ENCODE results near the gene RHOBTB1. TPM values are rescaled to one million over a fixed set of nuclear protein-coding genes. Genes with fewer than 3 reads are reported as not detected.

Gene RHOBTB1
- total and polyA plus RNA-seq, 2 experiments from 2014 or later, result 4.6 to 13.2 TPM

DNA sequence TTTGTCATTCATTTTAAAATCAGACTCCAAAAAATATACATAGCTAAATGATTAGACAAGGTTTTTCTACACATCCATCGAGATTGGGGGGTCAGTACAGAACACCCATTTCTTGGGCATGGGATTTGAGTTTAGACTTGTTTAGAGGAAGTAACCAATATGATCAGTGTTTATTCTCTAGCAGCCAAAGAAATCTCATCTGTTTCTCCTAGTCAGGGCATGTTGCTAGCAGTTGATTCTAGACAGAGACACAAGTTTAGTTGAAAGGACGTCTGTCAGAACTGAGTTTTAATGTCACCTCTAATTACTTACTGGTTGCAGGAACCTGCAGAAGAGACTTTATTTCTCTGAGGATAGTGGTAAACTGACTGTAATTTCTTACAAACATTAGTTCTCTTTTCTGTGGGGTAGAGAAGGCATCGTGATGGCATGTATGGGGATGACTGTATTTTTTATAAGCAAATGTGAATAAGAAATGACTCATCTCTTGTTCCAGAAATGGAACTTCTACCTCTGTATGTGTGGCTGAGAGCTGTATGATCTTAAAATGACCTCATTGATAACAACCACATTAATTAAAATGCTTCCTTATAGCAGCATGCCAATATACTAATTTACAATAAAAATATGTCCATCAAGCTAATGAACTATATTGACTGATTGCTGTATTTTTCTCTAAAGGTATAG is 30.6 kb upstream of the RHOBTB1 start:
- no peaks in the 10 kb centered on the region for H3K9me2 ChIP-seq (ENCODE audit: insufficient read depth)
- no peak overlapping the region for H3K27ac ChIP-seq (ENCODE audit: low read depth)
- Mint-ChIP-seq H3K4me3 (no peak overlapping the region), H3K27ac (no peak overlapping the region), H3K27me3 (ENCODE audit: insufficient read depth, low read depth, poor library complexity) (no peaks in the 10 kb centered on the region), H3K36me3 (ENCODE audit: low read depth) (no peaks in the 10 kb centered on the region), H3K4me1 (no peaks in the 10 kb centered on the region), H3K9me3 (no peaks in the 10 kb centered on the region)
- DNase-seq (ENCODE audit: low spot score), result no peak
- no peaks in the 10 kb centered on the region for H3K79me2 ChIP-seq (replicated peaks; ENCODE audit: insufficient read depth)
- no peaks in the 10 kb centered on the region for H3K27me3 ChIP-seq (ENCODE audit: insufficient read depth)
- H3K4me1 ChIP-seq (ENCODE audit: insufficient read depth), result no peaks in the 10 kb centered on the region
- ATAC-seq, result no peak
- TF ChIP-seq CREB1 (CRISPR knock-in tag; IDR thresholded peaks at IDR 0.05; ENCODE audit: low read depth) (no peak), POLR2AphosphoS5 (IDR thresholded peaks at IDR 0.05; ENCODE audit: low read depth) (no peak), STAT1 (IDR thresholded peaks at IDR 0.05; ENCODE audit: unreplicated experiment) (no peak), JUNB (IDR thresholded peaks at IDR 0.05; ENCODE audit: unreplicated experiment) (no peak), ZNF114 (CRISPR knock-in tag; IDR thresholded peaks at IDR 0.05) (no peak), NANOG (IDR thresholded peaks at IDR 0.05; ENCODE audit: borderline replicate concordance) (no peak), EZH2 (IDR thresholded peaks at IDR 0.05; ENCODE audit: low read depth, unreplicated experiment) (no peak), ZNF331 (CRISPR knock-in tag; IDR thresholded peaks at IDR 0.05; ENCODE audit: low read depth) (no peak), EZH2phosphoT487 (IDR thresholded peaks at IDR 0.05; ENCODE audit: unreplicated experiment) (no peak)
- TF ChIP-seq, protein P1, sequence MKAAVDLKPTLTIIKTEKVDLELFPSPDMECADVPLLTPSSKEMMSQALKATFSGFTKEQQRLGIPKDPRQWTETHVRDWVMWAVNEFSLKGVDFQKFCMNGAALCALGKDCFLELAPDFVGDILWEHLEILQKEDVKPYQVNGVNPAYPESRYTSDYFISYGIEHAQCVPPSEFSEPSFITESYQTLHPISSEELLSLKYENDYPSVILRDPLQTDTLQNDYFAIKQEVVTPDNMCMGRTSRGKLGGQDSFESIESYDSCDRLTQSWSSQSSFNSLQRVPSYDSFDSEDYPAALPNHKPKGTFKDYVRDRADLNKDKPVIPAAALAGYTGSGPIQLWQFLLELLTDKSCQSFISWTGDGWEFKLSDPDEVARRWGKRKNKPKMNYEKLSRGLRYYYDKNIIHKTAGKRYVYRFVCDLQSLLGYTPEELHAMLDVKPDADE (IDR thresholded peaks at IDR 0.05), result no peak
- TF ChIP-seq, protein P2, sequence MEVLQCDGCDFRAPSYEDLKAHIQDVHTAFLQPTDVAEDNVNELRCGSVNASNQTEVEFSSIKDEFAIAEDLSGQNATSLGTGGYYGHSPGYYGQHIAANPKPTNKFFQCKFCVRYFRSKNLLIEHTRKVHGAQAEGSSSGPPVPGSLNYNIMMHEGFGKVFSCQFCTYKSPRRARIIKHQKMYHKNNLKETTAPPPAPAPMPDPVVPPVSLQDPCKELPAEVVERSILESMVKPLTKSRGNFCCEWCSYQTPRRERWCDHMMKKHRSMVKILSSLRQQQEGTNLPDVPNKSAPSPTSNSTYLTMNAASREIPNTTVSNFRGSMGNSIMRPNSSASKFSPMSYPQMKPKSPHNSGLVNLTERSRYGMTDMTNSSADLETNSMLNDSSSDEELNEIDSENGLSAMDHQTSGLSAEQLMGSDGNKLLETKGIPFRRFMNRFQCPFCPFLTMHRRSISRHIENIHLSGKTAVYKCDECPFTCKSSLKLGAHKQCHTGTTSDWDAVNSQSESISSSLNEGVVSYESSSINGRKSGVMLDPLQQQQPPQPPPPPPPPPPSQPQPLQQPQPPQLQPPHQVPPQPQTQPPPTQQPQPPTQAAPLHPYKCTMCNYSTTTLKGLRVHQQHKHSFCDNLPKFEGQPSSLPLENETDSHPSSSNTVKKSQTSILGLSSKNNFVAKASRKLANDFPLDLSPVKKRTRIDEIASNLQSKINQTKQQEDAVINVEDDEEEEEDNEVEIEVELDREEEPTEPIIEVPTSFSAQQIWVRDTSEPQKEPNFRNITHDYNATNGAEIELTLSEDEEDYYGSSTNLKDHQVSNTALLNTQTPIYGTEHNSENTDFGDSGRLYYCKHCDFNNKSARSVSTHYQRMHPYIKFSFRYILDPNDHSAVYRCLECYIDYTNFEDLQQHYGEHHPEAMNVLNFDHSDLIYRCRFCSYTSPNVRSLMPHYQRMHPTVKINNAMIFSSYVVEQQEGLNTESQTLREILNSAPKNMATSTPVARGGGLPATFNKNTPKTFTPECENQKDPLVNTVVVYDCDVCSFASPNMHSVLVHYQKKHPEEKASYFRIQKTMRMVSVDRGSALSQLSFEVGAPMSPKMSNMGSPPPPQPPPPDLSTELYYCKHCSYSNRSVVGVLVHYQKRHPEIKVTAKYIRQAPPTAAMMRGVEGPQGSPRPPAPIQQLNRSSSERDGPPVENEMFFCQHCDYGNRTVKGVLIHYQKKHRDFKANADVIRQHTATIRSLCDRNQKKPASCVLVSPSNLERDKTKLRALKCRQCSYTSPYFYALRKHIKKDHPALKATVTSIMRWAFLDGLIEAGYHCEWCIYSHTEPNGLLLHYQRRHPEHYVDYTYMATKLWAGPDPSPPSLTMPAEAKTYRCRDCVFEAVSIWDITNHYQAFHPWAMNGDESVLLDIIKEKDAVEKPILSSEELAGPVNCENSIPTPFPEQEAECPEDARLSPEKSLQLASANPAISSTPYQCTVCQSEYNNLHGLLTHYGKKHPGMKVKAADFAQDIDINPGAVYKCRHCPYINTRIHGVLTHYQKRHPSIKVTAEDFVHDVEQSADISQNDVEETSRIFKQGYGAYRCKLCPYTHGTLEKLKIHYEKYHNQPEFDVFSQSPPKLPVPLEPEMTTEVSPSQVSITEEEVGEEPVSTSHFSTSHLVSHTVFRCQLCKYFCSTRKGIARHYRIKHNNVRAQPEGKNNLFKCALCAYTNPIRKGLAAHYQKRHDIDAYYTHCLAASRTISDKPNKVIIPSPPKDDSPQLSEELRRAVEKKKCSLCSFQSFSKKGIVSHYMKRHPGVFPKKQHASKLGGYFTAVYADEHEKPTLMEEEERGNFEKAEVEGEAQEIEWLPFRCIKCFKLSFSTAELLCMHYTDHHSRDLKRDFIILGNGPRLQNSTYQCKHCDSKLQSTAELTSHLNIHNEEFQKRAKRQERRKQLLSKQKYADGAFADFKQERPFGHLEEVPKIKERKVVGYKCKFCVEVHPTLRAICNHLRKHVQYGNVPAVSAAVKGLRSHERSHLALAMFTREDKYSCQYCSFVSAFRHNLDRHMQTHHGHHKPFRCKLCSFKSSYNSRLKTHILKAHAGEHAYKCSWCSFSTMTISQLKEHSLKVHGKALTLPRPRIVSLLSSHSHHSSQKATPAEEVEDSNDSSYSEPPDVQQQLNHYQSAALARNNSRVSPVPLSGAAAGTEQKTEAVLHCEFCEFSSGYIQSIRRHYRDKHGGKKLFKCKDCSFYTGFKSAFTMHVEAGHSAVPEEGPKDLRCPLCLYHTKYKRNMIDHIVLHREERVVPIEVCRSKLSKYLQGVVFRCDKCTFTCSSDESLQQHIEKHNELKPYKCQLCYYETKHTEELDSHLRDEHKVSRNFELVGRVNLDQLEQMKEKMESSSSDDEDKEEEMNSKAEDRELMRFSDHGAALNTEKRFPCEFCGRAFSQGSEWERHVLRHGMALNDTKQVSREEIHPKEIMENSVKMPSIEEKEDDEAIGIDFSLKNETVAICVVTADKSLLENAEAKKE (CRISPR knock-in tag; IDR thresholded peaks at IDR 0.05), result no peak
- TF ChIP-seq, protein P3, sequence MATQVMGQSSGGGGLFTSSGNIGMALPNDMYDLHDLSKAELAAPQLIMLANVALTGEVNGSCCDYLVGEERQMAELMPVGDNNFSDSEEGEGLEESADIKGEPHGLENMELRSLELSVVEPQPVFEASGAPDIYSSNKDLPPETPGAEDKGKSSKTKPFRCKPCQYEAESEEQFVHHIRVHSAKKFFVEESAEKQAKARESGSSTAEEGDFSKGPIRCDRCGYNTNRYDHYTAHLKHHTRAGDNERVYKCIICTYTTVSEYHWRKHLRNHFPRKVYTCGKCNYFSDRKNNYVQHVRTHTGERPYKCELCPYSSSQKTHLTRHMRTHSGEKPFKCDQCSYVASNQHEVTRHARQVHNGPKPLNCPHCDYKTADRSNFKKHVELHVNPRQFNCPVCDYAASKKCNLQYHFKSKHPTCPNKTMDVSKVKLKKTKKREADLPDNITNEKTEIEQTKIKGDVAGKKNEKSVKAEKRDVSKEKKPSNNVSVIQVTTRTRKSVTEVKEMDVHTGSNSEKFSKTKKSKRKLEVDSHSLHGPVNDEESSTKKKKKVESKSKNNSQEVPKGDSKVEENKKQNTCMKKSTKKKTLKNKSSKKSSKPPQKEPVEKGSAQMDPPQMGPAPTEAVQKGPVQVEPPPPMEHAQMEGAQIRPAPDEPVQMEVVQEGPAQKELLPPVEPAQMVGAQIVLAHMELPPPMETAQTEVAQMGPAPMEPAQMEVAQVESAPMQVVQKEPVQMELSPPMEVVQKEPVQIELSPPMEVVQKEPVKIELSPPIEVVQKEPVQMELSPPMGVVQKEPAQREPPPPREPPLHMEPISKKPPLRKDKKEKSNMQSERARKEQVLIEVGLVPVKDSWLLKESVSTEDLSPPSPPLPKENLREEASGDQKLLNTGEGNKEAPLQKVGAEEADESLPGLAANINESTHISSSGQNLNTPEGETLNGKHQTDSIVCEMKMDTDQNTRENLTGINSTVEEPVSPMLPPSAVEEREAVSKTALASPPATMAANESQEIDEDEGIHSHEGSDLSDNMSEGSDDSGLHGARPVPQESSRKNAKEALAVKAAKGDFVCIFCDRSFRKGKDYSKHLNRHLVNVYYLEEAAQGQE (IDR thresholded peaks at IDR 0.05; ENCODE audit: unreplicated experiment), result no peak
- TF ChIP-seq, protein P4, sequence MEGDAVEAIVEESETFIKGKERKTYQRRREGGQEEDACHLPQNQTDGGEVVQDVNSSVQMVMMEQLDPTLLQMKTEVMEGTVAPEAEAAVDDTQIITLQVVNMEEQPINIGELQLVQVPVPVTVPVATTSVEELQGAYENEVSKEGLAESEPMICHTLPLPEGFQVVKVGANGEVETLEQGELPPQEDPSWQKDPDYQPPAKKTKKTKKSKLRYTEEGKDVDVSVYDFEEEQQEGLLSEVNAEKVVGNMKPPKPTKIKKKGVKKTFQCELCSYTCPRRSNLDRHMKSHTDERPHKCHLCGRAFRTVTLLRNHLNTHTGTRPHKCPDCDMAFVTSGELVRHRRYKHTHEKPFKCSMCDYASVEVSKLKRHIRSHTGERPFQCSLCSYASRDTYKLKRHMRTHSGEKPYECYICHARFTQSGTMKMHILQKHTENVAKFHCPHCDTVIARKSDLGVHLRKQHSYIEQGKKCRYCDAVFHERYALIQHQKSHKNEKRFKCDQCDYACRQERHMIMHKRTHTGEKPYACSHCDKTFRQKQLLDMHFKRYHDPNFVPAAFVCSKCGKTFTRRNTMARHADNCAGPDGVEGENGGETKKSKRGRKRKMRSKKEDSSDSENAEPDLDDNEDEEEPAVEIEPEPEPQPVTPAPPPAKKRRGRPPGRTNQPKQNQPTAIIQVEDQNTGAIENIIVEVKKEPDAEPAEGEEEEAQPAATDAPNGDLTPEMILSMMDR (conservative IDR thresholded peaks at IDR 0.05; ENCODE audit: low read depth in 2 of 2), result no peak
- H3F3A ChIP-seq (replicated peaks; ENCODE audit: low read depth), result no peaks in the 10 kb centered on the region
- H4K20me1 ChIP-seq (replicated peaks; ENCODE audit: insufficient read depth), result no peaks in the 10 kb centered on the region
- H3K4me3 ChIP-seq, result no peak overlapping the region
- H2AFZ ChIP-seq, result no peak overlapping the region
- no peak overlapping the region for H3K4me2 ChIP-seq
- H3K36me3 ChIP-seq (ENCODE audit: insufficient read depth), result no peaks in the 10 kb centered on the region

All from GM23338 (cell line).